Neural progenitor cell (in vitro differentiated cells): ENCODE results near the gene MKRN2.

Experiments
- EZH2 ChIP-seq: fragments of 200-600 bp; sonication (generic); IDR thresholded peaks from 2 replicates; pipeline ENCODE4 v1.6.1; 2017; ENCODE audit warnings: antibody characterized with exemption, mild to moderate bottlenecking, moderate library complexity
- EZH2phosphoT487 ChIP-seq: fragments of 200-600 bp; sonication (generic); IDR thresholded peaks from 2 replicates; pipeline ENCODE4 v1.6.1; 2017; ENCODE audit warnings: antibody characterized with exemption
- TF ChIP-seq, protein P1 (sequence below): fragments of 200-600 bp; sonication (generic); IDR thresholded peaks from 2 replicates; pipeline ENCODE4 v1.5.1; 2017; ENCODE audit warnings: antibody characterized with exemption, mild to moderate bottlenecking

GRCh38 chr3:12561397-12561796 lies 4.5 kb downstream of the MKRN2 start:
- TF ChIP-seq, protein P1, sequence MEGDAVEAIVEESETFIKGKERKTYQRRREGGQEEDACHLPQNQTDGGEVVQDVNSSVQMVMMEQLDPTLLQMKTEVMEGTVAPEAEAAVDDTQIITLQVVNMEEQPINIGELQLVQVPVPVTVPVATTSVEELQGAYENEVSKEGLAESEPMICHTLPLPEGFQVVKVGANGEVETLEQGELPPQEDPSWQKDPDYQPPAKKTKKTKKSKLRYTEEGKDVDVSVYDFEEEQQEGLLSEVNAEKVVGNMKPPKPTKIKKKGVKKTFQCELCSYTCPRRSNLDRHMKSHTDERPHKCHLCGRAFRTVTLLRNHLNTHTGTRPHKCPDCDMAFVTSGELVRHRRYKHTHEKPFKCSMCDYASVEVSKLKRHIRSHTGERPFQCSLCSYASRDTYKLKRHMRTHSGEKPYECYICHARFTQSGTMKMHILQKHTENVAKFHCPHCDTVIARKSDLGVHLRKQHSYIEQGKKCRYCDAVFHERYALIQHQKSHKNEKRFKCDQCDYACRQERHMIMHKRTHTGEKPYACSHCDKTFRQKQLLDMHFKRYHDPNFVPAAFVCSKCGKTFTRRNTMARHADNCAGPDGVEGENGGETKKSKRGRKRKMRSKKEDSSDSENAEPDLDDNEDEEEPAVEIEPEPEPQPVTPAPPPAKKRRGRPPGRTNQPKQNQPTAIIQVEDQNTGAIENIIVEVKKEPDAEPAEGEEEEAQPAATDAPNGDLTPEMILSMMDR: no peak
- no peak for TF ChIP-seq EZH2phosphoT487
- no peak for TF ChIP-seq EZH2
